Stimulated activated CD8-positive, alpha-beta memory T cell treated with anti-CD3 and anti-CD28 coated beads, Interleukin-7, amount 100 ng/mL, for 24 hours (primary cell): ENCODE results near the gene ZMYND10.

Source experiments
- DNase-seq: peaks from one replicate; pipeline ENCODE4 v3.0.0-alpha.2; 2020; ENCODE audit warnings: low read depth

Gene ZMYND10

DNA sequence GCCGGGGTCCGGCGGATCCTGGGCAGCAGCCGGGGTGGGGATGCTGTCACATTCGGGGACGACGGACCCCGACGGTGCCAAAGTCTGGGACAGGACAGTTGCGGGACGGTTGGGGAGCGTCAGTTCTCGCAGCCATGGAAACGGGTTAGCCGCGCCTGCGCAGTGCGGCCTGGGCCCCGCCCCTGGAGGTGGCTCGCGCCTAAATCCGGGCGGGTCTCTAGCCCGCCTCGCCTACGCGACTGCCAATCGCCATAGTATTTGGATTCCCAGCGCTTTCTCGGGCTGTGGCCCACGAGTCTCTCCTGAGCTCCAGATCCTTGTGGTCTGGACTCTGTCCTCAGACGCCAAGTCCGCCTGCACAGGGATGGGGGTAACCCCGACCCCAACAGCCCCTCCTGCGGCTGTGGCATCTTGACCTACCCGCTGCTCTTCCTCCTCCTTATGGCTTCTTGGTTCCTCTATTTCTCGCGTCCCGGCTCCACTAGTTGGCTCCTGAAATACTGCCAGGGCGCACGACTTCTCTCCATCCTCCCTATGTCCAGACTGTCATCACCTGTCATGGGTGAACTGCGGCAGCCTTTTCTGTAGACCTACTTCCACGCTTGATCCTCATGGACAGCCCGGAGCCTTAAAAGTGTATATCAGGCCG lies at the start of gene ZMYND10:
ZMYND10 (minus strand) TSS at position 147 of the 649 bp plus-strand sequence. CDS start 153 bp downstream, outside the sequence.
- peak; percentile 51 for DNase-seq

DNA sequence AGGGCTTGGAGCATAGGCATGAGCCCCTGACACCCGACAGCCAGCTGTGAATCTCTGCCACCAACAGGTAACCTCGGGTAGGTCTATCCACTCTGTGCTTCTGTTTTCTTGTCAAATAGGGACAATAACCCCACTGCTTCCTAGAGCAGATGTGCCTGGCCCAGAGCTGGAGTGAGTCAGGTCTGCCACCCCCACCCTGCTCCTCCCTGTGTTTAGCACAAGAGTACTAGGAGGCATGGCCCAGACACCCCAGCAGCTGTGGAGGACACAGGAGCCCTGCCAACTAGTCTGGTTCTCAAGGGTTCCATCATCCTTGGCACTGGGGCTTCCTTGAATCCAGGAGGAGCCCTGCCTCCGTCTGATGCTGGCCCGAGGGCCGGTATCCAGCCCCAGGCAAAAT lies 47.5 kb upstream of the ZMYND10 start:
- DNase-seq: no peak

DNA sequence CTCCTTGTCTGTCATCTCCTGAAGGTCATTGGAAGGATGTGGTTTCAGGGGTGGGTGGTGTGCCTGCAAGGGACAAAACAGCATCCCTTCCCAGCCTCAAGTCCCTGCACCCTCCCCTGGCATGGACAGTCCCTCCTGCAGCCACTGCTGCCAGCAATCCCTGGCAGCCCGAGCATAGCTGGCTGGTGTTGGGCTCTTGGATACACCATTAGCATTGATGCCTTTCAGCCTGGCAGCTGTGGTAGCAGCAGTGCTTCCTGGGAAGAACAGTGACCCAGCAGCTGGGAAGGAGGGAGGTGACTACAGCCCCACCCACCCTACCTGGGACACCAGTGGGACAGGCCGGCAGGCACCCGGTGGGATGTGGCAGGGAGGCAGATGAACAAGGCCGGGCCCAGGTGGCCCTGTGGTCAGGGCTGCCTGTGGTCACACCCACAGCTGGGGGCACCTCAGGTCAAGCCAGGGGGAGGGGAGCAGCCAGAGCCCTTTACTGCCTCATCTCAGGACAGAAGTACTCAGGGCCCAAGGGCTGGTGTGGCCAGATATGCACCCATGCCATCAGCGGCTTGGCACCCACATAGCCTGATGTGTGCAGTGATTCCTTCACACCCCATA lies 46.7 kb upstream of the ZMYND10 start:
- no peak for DNase-seq

DNA sequence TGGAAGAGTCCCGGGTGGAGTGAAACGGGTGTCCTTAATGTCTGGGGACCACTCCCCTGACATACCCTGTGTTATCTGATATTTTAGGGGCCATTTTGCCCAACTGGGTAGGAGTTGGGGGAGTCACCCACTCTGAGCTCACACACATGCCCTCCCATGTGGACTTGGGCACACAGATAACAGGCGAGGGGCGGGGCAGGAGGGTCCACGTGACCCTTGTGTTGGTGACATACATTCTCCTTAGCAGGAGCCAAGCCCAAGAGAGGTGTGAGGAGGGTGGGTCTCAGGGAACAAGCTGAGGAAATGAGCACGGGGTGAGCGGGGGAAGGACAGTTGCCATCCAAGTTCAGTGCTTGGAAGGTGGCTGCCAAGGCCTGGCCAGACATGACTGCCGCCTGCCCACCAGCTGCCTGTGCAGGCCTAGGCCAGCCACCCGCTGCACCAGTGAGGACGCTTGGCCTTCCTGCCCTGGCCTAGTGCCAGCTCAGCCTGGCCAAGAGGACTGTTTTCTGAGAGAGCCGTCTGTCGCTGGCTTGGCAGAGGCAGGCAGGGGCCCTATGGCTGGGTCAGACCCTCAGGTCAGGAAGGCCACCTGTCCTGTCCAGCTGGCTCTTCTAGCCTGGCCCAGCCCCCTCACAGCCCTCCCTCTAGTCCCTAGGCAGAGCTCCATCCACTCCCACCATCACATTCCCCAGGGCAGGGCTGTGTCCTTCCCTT lies 45.1 kb upstream of the ZMYND10 start:
- no peak for DNase-seq

DNA sequence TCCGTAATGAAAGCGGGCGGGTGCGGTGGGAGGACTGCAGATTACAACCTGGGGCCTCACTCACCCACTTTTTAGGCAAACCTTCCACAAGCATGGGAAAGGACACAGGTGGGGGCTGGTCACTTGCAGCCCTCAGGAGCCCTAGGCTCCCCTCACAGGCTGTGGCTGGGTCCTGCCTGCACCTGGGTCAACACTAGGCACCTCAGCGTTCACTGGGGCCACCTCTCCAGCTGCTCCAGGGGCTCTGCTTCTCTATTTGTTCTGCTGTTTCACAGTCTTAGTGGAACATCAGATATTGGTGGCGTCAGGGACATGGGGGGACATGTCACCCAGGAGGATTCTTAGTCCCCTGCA lies 43.9 kb upstream of the ZMYND10 start:
- no peak for DNase-seq

DNA sequence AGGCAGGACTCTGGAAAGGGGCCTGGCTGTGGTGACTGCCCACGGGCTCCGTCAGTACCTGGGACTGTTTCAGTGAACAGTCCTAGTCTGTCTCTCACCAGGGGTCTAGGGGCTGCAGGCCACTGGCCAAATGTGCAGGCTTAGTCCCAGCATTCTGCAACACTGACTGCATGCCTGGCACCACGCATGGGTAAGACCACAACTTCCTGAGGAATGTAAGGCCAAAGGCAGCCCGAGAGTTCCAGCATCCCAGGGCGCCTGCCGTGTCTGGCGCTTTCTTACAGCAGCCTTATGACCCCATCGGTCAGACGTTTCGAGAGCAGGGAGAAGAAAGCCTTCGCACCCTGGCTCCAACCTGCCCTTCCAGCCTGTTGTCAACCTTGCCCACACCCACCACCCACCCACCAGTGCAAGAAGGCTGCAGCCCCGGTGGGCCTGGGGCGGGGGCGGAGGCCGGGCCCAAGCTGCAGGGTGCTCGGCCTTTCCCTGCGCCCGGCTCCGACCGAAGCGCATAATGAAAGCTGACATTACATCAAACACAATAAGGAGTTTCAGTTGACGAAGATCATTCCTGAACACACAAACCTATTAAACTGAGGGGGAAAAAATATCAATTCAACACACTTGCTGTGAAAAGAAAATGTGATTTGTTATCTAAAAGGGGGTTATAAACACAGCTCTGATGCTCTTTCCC lies 43.3 kb upstream of the ZMYND10 start:
- DNase-seq: no peak

DNA sequence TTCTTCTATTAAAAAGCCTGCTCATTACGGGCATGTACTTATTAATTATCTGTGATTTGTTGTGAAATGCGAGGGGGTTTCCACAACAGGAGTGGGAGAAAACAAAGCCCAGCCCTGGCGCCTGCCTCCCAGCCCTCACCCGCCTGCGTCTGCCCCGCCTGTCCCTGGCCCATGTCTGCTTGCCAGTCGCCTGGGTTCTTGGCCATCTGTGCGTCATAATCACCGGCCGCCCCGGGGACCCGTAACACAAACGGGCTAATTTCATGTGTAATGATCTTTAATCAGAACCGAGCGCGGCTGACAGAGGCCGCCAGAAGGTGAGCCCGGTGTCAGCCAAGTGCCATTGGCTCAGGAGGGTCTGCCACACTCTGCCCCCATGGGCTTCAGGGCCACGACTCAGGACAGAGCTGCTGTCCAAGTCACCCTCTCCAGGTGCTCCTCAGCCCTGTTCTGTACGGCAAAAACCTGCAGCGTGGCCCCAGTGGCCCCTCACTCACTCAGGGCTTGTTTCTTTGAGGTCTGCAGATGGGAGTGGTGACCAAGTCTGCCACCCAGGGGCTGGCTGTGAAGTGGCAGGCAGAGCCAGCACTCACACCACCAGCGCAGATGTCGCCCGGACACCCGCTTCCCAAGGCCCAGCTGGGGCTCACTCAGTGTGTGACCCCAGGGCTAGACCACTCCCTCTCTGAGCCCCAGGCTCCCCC lies 42.6 kb upstream of the ZMYND10 start:
- no peak for DNase-seq

DNA sequence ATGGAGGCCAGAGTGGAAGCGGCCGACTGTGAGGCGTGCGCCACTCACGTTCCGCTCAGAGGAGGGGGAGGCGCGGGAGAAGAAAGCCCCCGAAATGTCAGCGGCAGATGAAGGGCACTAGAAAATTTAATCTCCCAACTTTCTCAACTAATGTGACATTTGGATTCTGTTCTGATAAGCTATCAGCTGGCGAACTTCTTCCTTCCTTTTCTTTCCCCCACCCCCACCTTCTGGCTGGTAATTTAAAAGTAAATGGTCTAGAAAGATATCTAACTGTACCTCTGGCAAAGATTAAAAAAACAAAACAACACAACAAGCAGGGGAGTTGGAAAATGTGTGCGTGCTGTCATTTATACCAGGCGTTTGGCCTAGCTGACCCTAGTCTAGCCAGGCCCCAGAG lies 40.2 kb upstream of the ZMYND10 start:
- DNase-seq: no peak

DNA sequence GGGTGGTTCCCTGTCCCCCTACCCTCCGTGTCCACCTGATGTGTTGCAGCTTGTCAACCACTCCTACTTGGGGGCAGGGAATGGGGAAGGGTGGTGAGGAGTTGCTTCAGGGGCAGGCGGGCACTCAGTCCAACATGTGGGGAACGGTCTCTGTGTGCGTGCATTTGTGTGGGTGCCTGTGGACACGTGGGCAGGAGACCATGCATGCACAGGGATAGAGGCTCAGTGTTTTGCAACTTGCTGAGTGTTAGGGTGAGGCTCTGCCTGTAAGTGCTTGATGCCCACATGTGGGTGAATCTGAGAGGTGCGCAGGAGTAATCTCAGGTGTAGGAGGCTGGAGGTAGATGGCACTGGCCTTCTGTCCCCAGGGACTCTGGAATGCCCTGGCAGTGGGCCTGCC lies 38.2 kb upstream of the ZMYND10 start:
- no peak for DNase-seq

DNA sequence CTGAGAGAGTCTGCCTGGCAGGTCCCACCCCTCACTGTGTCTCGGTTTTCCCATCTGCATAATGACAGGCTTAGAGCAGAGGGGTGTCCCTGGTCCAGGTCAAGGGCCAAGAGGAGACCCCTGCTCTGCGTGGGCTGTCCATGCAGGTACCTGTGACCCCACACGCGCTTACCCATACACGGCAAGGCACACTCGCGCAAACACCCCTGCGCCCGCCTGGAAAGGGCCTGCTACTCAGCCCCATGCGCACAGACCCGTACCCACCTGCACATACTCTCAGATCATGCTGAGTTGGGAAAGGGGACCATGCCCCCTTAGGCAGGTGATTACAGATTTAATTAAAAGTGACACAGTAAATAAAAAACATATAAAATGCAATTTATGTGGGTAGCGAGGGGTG lies 37.2 kb upstream of the ZMYND10 start:
- no peak for DNase-seq

DNA sequence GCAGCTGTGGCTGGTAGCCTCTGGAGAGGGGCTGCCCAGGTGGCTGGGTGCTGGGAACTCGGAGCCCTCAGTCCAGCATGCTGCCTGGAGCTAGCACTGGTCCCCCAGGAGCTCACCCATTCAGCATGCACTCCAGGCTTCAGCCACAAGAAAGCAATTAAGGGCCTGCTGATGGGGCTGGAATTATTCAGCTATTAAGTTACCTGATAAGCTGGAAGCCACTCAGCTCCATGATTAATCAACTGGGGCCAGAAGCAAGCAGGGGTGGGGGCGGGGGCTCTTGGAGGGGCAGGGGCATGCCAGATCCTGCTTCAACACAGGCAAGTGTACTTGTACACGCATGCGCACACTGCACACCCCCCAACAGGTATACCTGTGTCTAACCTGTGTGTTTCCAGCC lies 35.9 kb upstream of the ZMYND10 start:
- DNase-seq: no peak

DNA sequence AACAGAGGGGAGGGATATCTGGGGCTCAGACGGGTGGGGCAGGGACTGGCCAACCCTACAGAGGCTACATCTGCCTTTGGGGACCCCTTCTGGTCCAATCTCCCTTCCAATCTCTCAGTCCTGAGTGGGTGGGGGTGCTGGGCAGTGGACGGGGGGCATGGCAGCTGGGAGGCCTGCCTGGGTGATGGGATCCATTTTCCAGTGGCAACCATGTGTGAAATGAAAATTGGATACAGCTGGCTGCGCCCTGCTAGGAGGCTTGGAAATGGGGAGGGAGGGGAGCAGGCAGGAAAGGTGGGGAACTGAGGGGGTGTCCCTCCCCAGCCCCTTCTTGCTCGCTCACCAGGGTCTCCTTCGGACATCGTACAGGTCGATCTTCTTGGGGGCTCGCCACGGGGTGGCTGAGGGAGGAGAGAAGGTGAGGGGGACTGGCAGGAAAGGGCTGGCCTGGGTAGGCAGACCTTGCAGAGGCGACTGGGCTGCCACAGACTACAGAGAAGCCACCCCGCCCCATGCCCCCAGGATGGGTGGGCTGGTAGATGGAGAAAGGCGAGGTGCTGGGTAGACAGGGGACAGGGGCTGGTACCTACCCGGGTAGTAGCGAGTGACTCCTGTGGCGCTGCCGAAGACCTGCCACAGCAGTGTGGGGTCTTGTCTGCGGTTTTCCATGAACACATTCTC lies 35.0 kb upstream of the ZMYND10 start:
- no peak for DNase-seq

DNA sequence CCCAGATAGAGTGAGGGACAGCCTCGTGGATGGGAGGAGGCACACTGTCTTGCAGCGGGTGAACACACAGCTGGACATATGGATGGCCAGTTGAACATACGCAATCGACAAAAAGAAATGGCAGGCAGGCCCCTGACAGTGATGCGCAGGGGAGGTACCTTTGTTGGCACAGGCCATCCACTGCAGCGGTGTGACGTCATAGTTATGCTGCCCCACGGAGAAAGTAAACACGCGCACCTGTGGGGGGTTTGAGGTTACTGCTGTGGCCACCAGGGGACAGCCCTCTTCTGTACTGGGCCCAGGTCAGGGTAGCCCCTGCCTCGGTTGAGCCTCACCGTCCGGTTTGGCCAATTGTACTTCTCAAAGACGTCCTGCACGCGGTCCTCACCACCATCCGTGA lies 33.2 kb upstream of the ZMYND10 start:
- DNase-seq: no peak

DNA sequence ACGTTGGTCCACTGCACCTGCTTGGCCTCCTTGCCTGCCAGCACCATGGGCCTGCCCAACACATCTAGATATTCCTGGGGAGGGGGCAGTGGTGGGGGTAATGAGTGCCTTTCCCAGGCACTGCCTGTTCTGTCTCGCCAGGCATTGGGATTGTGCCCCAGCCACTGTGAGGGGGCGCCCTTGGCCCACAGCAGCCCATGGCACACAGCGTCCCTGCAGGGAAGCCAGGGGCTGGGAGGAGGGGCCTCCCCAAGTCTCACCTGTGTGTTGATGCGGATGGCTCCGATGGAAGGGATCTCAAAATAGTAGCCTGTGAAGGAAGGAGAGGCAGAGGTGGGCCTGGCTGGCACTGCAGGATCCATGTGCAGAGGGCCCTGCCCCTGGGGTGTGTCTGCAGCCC lies 32.5 kb upstream of the ZMYND10 start:
- DNase-seq: no peak

DNA sequence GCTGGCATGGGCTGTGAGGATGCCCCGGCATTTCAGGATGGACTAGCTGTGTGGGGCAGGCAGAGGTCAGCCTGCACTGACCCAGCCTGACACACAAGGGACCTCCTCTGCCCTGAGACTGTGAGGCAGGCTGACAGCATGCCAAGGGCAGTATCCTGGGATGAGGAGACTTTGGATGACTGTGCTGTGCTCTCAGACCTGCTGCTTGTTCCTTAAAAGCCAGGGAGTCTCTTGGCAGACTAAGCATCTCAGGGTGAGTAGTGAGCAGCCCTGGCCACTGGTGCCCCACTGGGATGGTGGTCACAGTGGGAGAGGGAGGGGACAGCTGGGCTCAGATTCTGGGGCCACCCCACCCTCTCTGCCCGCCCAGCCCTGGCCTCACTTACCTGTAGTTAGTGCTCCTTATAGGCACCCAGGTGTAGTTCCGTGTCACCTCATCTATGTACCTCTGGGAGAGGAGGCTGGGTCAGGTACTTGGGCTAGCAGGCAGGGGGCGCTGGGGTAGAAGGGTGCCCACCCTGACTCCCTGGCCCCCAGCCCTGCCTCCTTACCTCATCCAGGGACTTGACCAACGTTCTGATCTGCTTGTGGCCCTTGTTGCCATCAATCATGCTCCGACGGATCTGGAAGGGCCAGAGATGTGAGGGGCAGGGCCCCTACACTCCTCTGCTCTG lies 29.9 kb upstream of the ZMYND10 start:
- no peak for DNase-seq

DNA sequence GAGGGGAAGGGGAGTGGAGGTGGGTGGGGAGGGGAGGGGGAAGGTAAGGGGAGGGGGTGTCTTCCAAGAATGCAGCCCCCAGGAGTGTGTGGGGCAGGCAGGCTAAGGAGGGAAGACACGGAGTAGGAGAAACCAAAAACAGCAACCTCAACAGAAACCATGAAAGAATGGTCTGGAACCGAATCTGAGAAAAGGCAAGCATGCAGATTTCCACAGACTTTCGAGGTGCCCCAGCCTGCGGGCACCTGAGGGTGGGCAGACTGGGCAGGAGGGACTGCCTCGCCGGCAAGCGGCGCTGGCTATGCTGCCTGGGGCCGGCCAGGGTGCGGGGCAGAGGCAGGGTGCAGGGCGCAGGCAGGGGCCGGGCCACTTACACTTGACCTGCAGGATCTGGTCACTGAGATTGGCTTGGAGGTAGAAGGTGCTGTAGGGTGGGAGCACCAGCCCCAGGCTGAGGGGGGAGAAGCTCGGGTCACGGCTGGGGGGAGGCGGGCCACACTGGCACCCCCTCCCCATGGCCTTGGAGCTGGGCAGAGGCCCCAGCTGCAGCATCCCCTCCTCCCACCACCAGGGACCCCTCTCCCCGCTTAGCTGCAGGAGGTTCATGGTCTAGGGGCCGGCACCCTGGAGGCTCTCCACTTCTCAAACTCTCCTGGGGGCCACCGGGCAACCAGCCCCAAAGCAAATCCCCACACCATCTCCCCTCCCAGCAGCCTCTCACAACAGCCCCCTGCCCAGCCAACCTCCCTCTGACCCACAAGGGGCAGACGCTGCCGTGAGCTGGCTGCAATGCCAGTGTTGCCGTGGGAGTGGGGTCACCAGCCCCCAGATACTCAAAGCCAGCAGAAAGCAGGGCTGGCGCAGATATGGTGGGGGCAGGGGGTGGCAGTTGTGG lies 29.1 kb upstream of the ZMYND10 start:
- DNase-seq: no peak

DNA sequence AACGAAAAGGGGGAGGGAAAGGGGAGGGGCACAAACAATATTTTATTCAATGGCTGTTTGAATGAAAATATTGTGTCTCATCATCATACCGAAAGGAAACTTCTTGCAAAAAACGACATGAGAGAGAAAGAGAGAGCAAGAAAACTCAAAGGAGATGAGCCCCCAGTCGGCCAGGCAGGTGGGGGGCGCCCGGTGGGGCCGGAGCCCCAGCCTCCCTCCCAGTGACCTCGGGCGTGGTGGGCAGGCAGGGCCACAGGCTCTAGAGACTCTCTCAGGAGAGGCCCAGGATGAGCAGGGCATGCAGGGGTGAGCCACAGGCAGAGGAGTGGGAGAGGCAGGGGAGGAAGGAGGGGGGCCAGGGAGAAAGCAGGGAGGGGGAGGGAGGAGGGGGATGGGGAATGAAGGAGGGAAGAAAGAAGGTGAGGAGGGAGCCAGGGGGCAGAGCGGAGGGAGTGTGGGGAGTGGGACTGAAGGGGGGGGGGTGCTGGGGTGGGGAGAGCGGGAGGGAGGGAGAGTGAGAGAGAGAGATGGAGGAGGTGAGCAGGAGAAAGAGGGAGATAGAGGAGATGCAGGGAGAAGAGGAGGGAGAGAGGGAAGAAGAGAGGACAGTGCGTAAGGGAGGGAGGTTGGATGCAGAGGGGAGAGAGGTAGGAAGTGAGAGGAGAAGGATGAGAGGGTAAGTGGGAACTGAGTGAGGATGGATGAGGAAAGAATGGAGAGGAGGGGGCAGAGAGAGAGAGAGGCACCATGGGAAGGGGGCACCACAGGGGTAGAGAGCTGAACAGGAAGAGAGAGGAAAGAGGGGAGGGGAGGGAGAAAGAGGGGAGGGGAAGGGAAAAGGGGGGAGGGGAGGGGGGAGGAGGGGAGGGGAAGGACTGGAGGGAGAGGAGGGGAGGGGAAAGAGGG lies 27.9 kb upstream of the ZMYND10 start:
- no peak for DNase-seq

DNA sequence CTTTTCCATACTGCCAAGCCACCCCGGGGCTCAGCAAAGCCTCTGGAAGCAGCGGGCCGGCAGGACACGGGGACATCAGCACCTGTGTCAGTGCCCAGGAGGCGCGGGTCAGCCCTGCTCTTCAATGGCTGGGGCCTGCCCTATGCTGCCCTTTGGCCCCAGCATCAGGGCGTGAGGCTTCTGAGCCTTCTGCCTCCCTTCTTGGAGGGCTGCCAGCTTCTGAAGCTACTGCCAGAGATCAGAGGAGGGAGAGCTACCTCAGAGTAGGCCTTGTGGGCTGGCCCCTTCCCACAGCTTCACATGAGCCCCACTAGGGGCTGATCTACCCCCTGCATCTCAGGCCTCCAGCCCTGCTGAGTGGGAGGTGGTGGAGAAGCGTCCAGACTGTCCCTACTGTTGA lies 26.8 kb upstream of the ZMYND10 start:
- no peak for DNase-seq

DNA sequence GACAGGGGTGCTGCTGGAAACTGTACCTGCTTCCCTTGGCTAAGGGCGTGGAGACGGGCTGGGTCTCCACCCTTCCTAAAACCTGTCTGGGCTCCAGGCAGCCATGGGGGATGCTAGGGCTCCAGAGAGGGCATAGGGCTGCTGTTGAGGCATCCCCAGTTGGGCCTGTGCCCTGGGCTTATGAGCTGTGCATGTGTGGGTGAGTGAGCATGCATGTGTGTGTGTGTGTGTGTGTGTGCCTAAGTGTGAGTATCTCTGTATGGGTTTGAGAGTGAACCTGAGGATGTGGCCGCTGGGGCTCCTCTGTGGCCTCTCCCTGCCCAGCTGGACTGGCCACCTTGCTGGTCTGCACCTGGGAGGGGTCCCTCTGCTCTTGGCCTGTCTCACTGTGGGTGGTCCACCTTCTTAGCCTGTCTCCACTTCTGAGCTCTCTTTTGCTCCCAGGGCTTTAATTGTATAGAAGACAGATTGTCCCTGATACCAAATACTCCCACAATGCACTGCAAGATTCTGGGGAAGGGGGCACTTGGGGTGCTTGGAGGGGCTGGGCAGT lies 25.7 kb upstream of the ZMYND10 start:
- no peak for DNase-seq
